CD4-positive, alpha-beta T cell treated with Interleukin-1 beta for 1 hour (primary cell): ENCODE data around the gene RNF125.
"Not testable (repeated sequence)": the region's sequence is repeated elsewhere in the genome, so short reads cannot be mapped to it uniquely, and the experiment has no call there.

Source experiments
- DNase-seq, 2 donors: peaks; one replicate each; pipeline ENCODE4 v3.0.0-alpha.2; 2020 to 2022

Gene RNF125

GRCh38 chr18:32018331-32019250, at the start of gene RNF125:
Gene RNF125 (plus strand): TSS chr18:32018825. CDS start chr18:32018864, 39 bp downstream.
- peak; percentile 87 for DNase-seq

DNA sequence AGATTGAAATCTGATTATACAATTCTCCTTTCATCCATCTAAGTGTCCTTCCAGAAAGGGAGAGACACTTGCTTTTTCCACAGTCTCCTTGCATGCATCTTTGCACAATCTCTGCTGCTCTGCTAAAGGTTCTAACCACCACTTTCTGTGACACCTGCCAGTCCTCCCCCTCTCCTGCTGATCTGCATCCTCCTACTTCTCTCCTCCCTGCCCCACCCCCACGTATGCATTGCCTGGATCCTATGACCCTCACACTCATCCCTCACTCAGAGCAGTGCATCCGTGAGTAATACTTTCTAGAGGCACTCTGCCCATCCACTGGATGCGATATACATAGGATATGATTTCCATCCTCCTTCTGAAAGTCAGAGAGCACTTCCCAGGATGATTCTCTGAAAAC, 48.0 kb upstream of the RNF125 start:
- no peak for DNase-seq

DNA sequence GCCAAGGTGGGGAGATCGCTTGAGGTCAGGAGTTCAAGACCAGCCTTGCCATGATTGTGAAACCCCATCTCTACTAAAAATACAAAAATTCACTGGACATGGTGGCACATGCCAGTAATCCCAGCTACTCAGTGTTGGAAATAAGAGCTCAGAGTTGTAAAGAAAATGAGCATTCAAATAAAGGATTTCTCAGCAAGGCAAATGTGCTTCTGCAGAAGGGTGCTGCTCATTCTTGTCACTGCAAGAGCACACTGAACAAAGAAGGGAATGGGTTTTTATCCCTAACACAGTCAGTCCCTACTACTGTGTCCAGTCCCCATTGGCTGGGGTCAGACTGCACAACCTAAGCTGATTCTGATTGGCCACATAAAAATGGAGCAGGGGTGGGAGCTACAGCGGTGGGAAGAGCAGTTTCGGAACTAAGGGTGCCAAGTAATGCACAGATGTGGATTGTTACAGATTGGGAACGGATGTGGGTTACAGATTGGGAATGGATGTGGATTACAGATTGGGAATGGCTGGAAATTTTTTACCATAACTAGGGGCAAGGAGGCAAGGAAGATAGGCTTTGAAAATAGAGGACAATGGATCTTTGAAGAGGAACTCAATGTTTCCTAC, 44.6 kb upstream of the RNF125 start:
- DNase-seq = no peak

GRCh38 chr18:31976242-31976641, 42.4 kb upstream of the RNF125 start:
- no peak for DNase-seq

DNA sequence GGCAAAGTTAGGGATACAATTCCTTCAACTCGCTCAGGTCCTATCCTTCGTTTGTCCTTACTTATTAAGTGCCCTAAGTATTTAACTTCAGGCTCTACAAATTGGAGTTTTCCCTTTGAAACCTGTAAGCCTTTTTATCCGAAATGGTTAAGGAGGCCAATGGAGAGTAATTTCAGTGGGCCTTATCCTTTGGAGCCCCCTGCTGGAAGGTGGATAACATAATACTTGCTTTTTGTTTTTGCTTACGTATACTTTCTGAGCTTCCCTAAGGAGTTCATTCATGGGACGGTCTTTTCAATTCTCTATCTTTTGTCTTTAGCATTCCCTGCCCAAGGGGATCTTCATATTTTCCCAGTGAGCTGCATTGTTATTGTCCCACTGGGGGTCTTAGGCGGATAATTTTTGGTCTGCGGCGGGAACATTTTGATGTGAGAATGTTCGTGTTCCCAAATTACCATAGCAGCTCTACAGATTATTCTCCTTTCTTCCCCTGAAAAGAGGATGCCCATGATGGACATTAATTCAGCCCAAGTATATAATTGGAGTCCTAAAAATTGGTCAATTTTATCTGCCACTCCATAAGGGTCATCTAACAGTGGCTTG, 41.3 kb upstream of the RNF125 start:
- DNase-seq = peak; percentile 19 to 51

DNA sequence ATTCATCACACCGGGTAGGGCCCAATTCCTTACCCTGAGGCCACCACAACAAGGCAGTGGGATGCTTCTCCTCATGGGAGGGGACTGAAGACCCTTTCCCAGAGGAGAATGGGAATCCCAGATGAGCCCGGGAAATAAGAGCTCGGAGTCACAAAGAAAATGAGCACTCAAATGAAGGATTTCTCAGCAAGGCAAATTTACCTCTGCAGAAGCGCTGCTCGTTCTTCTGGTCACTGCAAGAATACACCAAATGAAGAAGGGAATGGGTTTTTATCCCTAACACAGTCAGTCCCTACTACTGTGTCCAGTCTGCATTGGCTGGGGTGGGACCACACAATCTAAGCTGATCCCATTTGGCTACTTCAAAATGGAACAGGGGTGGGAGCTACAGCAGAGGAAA, 40.0 kb upstream of the RNF125 start:
- no peak for DNase-seq

DNA sequence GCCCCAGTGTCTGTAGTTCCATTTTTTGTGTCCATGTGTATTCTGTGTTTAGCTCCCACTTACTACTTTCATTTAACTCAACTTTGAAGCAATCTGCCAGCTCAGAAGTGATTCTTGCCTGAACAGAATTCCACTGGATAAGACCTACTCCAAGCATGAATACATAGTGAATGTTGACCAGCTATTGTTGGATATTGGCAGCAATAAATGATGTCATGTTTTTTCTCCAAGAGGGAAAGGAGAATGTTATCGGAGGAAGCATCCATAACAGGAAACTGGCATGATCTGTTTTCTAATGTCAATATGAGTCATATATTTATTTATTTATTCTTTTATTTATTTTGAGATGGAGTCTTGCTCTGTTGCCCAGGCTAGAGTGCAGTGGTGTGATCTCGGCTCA, 38.9 kb upstream of the RNF125 start:
- no peak for DNase-seq

- no peak for DNase-seq
Measured at GRCh38 chr18:31980863-31981262, 37.8 kb upstream of the RNF125 start.

DNA sequence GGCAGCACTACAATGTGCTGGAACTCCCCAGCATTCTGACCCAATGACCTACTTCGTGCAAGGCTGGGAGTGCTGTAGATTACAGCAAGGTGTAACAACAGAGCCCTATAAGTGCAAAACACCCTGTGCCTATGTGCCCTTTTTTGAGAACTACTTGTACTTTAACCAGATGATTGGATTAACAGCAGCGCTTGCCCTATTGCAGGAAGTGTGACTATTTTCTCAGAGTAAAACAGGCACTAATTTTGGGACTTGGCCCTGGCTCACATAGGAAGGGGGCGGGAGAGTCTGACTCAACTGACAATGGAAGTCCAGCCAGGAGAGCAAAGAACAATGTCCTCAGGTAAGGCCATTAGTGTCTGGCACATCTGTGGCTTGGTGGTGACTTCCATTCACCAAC, 35.6 kb upstream of the RNF125 start:
- no peak for DNase-seq

DNA sequence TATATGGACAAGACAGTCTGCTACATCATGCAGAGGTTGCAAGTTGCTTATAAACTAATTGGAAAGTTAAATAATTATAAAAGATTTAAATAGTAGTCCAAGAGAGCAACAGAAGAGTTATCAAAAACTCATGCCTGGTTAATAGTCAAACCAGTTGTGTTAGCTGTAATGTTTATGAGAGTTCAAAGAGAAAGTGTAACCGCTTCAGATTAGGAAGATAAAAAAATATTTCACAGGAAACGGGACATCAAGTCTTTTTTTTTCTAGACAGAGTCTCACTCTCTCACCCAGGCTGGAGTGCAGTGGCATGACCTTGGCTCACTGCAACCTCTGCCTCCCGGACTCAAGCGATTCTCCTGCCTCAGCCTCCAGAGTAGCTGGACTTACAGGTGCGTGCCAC, 34.6 kb upstream of the RNF125 start:
- peak in 1 of 2 donors; percentile 20 for DNase-seq

- DNase-seq = no peak
Measured at GRCh38 chr18:31990823-31991222, 27.8 kb upstream of the RNF125 start.

- DNase-seq = no peak
Measured at GRCh38 chr18:31996007-31996406, 22.6 kb upstream of the RNF125 start.

DNA sequence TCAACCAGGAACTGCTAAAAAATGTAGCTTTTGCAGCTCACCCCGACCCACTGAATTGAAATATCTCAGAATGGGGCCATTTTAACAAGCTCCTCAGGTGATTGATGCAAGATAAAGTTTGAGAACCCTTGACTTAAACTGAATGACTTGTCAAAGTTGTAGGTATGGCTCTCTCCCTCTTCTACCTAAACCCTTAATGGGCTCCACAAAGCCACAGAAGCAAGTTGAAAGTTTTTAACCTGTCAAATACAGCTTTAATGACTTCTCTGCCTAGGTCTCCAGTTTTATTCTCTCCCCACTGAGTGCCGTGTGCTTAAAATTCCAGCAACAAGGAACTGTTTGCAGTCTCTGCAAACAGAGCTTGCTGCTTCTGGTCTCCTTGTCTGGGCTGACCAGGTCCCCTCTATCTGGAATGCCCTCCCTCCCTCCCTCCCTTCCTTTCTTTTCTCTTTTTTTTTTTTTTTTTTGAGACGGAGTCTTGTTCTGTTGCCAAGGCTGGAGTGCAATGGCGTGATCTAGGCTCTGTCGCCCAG, 19.7 kb upstream of the RNF125 start:
- no peak for DNase-seq

- not testable (repeated sequence) for DNase-seq
Measured at GRCh38 chr18:32001141-32001540, 17.5 kb upstream of the RNF125 start.

DNA sequence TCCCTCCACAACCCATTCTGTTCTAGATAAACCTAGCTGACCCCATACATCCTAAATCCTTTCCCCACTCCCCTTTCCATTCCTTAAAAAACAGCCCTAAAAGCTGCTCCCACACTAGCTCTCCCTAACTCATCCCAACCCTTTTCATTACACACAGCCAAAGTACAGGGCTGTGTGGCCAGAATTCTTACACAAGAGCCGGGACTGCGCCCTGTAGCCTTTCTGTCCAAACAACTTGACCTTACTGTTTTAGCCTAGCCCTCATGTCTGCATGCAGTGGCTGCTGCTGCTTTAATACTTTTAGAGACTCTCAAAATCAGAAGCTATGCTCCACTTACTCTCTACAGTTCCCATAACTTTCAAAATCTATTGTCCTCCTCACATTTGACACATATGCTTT, 14.8 kb upstream of the RNF125 start:
- DNase-seq = not testable (repeated sequence)

DNA sequence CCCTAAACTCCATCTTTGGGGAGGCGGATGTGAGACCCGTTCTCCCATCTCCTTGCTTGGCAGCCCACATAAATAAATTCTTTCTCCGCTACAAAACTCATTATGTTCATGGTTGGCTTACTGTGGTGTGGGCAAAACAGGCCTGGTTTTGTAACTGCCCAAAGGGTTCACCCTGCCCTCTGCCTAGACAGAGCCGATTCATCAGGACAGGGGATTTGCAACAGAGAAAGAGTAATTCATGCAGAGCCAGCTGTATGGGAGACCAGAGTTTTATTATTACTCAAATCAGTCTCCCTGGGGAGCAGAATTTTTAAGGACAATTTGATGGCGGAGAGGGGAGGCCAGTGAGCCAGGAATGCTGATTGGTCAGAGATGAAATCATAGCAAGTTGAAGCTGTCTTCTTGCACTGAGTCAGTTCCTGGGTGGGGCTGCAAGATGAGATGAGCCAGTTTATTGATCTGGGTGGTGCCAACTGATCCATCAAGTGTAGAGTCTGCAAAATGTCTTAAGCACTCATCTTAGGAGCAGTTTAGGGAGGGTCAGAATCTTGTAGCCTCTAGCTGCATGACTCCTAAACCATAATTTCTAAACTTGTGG, 8.4 kb upstream of the RNF125 start:
- no peak for DNase-seq

DNA sequence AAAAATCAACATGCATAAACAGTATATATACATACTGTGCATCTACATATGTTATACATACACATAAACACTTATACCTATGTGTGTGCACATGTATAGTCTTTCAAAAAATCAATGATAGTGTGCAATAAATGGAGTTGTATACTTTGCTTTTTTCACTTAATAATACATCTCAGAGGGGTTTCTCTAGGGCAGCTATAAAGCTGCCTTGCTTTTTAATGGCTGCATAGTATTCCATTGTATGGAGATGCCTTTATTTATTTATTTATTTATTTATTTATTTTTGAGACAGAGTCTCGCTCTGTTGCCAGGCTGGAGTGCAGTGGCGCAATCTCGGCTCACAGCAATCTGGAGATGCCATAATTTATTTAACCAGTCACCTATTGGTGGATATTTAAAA, 7.4 kb upstream of the RNF125 start:
- DNase-seq = no peak

DNA sequence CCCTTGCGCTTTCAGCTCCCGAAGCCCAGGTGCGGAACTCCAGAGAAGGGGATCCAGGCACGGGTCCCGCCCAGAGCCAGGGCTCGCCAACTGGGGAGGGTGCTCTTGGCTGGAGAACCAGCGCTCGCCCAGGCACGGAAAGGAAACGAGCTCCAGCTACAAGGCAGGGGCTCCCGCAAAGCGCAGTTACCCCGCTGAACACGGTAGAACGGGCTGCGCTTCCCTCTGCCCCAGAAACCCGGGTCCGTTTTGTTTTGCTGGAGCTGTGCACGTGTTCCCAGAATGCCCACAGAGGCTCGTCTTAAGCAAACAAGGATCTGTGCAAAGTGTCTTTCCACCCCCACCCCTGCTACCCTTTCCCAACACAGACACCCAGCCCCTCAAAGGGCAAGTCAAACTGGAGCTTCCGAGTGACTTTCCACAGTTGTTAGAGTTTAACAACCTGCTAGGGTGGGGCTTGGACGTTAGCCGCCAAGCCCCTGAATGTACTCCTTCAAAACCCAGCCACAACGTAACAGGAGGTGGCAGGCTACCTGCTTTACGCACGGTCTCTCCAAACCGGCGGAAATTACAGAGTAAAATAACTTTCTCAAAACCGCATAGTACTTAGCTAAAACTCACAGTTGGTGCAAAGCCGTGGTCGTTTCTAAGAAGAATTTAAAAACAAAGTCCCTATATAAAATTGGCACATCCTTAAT, 775 bp downstream of the RNF125 start:
- peak; percentile 70 to 73 for DNase-seq

DNA sequence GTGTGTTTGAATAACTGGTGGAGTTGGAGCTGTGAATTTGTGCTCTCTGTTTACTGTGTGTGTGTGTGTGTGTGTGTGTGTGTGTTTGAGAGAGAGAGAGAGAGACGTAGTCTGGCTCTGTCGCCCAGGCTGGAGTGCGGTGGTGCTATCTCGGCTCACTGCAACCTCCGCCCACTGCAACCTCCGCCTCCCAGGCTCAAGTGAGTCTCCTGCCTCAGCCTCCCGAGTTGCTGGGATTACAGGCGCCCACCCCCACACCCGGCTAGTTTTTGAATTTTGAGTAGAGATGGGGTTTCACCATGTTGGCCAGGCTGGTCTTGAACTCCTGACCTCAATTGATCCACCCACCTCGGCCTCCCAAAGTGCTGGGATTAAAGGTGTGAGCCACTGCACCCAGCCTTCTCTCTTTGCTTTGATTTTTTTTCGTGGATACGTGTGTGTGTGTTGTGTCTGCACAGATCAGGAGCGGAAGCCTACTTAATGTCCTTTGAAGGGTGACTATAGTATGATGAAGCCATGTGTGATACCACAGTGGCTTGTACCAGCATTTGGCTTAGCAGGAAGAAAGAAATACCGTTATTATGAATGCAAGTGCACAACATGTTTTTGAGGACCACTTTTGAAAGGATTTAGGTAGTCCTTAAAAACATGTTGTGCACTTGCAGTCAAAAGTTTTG, 1.5 kb downstream of the RNF125 start:
- peak; percentile 63 to 68 for DNase-seq

GRCh38 chr18:32021756-32022564, 3.3 kb downstream of the RNF125 start:
- no peak for DNase-seq

- DNase-seq = no peak
Measured at GRCh38 chr18:32025744-32026143, 7.1 kb downstream of the RNF125 start.
